Measurements from ENCODE around the gene EEF1AKMT2.

DNA sequence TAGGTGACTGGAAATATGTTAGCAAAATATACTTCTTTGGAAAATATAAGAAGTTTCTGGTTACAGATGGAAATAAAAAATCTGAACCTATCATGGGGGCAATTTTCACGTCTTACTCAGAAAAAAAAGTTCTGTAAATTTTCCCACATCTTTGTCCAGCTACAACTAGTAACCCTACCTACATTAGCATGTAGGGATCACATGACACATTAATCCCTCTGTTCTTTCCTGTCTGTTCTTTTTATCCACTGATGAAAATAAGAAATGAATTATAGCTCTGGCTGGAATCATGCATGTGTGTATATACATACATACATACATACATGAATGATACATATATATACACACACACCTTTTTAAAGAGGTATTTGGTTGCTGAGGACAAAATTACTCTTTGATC, 43.9 kb downstream of the EEF1AKMT2 start:
- TF ChIP-seq POLR2A (IDR thresholded peaks at IDR 0.05) (no peak), CTCF (IDR thresholded peaks at IDR 0.05) (no peak)
